GM06990 (cell line): ENCODE data around the gene MEF2B.
A peak's percentile ranks its signal among the peaks of the same experiment; 100 is the strongest.

Experiments
- DNase-seq: peaks from one replicate; pipeline ENCODE4 v3.0.0-alpha.2; 2011; ENCODE audit not compliant: insufficient read length; ENCODE audit errors: extremely low read depth
- H3K27me3 ChIP-seq: replicated peaks from 2 replicates; pipeline ENCODE4 v1.6.0; 2011; ENCODE audit warnings: low read length; ENCODE audit not compliant: control insufficient read depth, insufficient read depth
- H3K36me3 ChIP-seq: 2 replicates; pipeline ENCODE4 v1.5.1; 2011; ENCODE audit warnings: low read length; ENCODE audit not compliant: control insufficient read depth, insufficient read depth
- H3K4me3 ChIP-seq: replicated peaks from 2 replicates; pipeline ENCODE4 v1.5.1; 2011; ENCODE audit warnings: low read depth, mild to moderate bottlenecking, control low read depth, low read length
- CTCF ChIP-seq: IDR thresholded peaks from 2 replicates; pipeline ENCODE4 v1.5.1; 2011; ENCODE audit warnings: low read length, control low read depth, mild to moderate bottlenecking, inconsistent platforms; ENCODE audit not compliant: insufficient read depth, poor library complexity, severe bottlenecking

MEF2B gene

GRCh38 chr19:19206938-19207337, 36.9 kb upstream of the MEF2B start:
- Histone ChIP-seq H3K36me3 (no peaks in the 10 kb centered on the region), H3K4me3 (no peak overlapping the region), H3K27me3 (no peaks in the 10 kb centered on the region; the same call in 1 of the 2 replicates)
- DNase-seq: no peak
- TF ChIP-seq CTCF: no peak

- DNase-seq: no peak
- H3K36me3 ChIP-seq: peaks cover 3% of the 10 kb centered on the region
Observed at GRCh38 chr19:19205416-19206410, 35.6 kb upstream of the MEF2B start.

GRCh38 chr19:19204181-19204580, 34.1 kb upstream of the MEF2B start:
- DNase-seq: no peak
- Histone ChIP-seq H3K36me3 (peaks cover 5% of the 10 kb centered on the region), H3K4me3 (no peak overlapping the region), H3K27me3 (no peaks in the 10 kb centered on the region)
- TF ChIP-seq CTCF: no peak

More at GRCh38 chr19:19205416-19206410, 35.6 kb upstream of the MEF2B start:
- TF ChIP-seq CTCF: no peak
- no peak overlapping the region for H3K4me3 ChIP-seq
- no peaks in the 10 kb centered on the region for H3K27me3 ChIP-seq

- no peak for TF ChIP-seq CTCF
- H3K4me3 ChIP-seq: peak within 1 kb of the TSS; percentile 65
- H3K27me3 ChIP-seq: no peaks in the 10 kb centered on the region
- DNase-seq: peak; percentile 92
- H3K36me3 ChIP-seq: peaks cover 8% of the 10 kb centered on the region
Observed at GRCh38 chr19:19203012-19203856, 33.2 kb upstream of the MEF2B start, which contains the start of gene NR2C2AP. NR2C2AP (minus strand) TSS chr19:19203414; CDS start chr19:19203060, 354 bp downstream.

GRCh38 chr19:19202707-19203011, 32.6 kb upstream of the MEF2B start:
- no peak for TF ChIP-seq CTCF
- Histone ChIP-seq H3K27me3 (no peaks in the 10 kb centered on the region), H3K4me3 (peak overlapping the region; percentile 65), H3K36me3 (peaks cover 10% of the 10 kb centered on the region)
- no peak for DNase-seq
